ENCODE measurements around the gene MYNN. TPM values are rescaled to one million over a fixed set of nuclear protein-coding genes. Genes with fewer than 3 reads are reported as not detected.

The MYNN gene
- total RNA-seq, 1 experiment from 2014 or later, result 13.5 TPM

- H3K9me2 ChIP-seq (ENCODE audit: insufficient read depth), result no peaks in the 10 kb centered on the region
- ATAC-seq, result no peak
- peak overlapping the region; percentile 96 for H3K9ac ChIP-seq (ENCODE audit: low read length)
- H3K4me2 ChIP-seq (ENCODE audit: low read length), result peak overlapping the region; percentile 97
- H3K4me1 ChIP-seq (ENCODE audit: control insufficient read depth in 1 of 2, insufficient read depth in 2 of 2, low read length in 2 of 2), result peaks cover 3 to 15% of the 10 kb centered on the region in 2 experiments; a peak in 1 of 4 replicates
- H2AFZ ChIP-seq (ENCODE audit: low read depth, low read length, poor library complexity, severe bottlenecking), result no peak overlapping the region
- CTCF ChIA-PET, result no interaction called here
- TF ChIP-seq FOSL1 (IDR thresholded peaks at IDR 0.05; ENCODE audit: low read depth), result no peak
- H3K9me3 ChIP-seq (ENCODE audit: control insufficient read depth in 1 of 2, insufficient read depth in 1 of 2, low read depth in 1 of 2, low read length in 2 of 2), result no peaks in the 10 kb centered on the region
- BruUV-seq (replicated peaks), result no TSS peak
- peaks cover 21 to 22% of the 10 kb centered on the region in 2 experiments; a peak in 3 of 4 replicates for H3K36me3 ChIP-seq (ENCODE audit: control insufficient read depth in 1 of 2, insufficient read depth in 2 of 2, low read length in 2 of 2)
- intact Hi-C loops (cut with micrococcal nuclease), result no loop called here
- RAD21 ChIA-PET (ENCODE audit: low non-redundant PET in 1 of 2, low total read pairs in 2 of 2, uncharacterized antibody in 2 of 2, unreplicated experiment in 2 of 2), result no interaction called here
- H3K27me3 ChIP-seq (ENCODE audit: insufficient read depth, low read length), result no peaks in the 10 kb centered on the region
- H3K4me3 ChIP-seq (replicated peaks in 1 of 2; ENCODE audit: low read depth in 1 of 2, low read length in 2 of 2), result peak overlapping the region; percentile 94 to 99
- peaks cover 61% of the 10 kb centered on the region for H3K79me2 ChIP-seq (ENCODE audit: insufficient read depth, low read length)
- H3K27ac ChIP-seq (ENCODE audit: low read depth, low read length), result no peak overlapping the region; the same call in 1 of the 2 replicates
- no peaks in the 10 kb centered on the region for H4K20me1 ChIP-seq (ENCODE audit: insufficient read depth)
- DNase-seq (ENCODE audit: low read depth, low spot score), result no peak
- POLR2A ChIA-PET, result no interaction called here
Measured at GRCh38 chr3:169774186-169774585, 990 bp downstream of the MYNN start.

DNA sequence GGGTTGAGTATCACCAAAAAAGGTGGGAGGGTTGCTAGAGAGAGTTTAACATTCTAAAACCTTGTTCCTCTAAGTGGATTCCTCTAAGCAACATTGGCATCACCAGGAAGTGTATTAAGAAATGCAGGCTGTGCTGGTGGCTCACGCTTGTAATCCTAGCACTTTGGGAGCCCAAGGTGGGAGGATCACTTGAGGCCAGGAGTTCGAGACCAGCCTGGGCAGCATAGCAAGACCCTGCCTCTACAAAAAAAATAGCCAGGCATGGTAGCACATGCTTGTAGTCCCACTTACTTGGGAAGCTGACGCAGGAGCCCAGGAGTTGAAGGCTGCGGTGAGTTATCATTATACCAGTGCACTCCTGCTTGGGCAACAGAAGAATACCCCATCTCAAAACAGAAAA lies 4.6 kb downstream of the MYNN start:
- Histone ChIP-seq H3K79me2 (ENCODE audit: insufficient read depth, low read length) (peaks cover 67% of the 10 kb centered on the region), H3K9me2 (ENCODE audit: insufficient read depth) (no peaks in the 10 kb centered on the region), H3K4me2 (ENCODE audit: low read length) (no peak overlapping the region), H3K9ac (ENCODE audit: low read length) (no peak overlapping the region), H3K4me3 (replicated peaks in 1 of 2; ENCODE audit: low read depth in 1 of 2, low read length in 2 of 2) (no peak overlapping the region), H3K9me3 (ENCODE audit: control insufficient read depth in 1 of 2, insufficient read depth in 1 of 2, low read depth in 1 of 2, low read length in 2 of 2) (no peaks in the 10 kb centered on the region), H3K27ac (ENCODE audit: low read depth, low read length) (no peak overlapping the region), H3K27me3 (ENCODE audit: insufficient read depth, low read length) (no peaks in the 10 kb centered on the region), H4K20me1 (ENCODE audit: insufficient read depth) (no peaks in the 10 kb centered on the region), H3K36me3 (ENCODE audit: control insufficient read depth in 1 of 2, insufficient read depth in 2 of 2, low read length in 2 of 2) (peaks cover 43 to 47% of the 10 kb centered on the region in 2 experiments; a peak in 3 of 4 replicates), H3K4me1 (ENCODE audit: control insufficient read depth in 1 of 2, insufficient read depth in 2 of 2, low read length in 2 of 2) (peaks cover 3 to 7% of the 10 kb centered on the region in 2 experiments; a peak in 1 of 4 replicates), H2AFZ (ENCODE audit: low read depth, low read length, poor library complexity, severe bottlenecking) (no peak overlapping the region)
- ChIA-PET POLR2A (no interaction called here), CTCF (no interaction called here), RAD21 (ENCODE audit: low non-redundant PET in 1 of 2, low total read pairs in 2 of 2, uncharacterized antibody in 2 of 2, unreplicated experiment in 2 of 2) (no interaction called here)
- DNase-seq (ENCODE audit: low read depth, low spot score) (no peak), ATAC-seq (no peak)
- intact Hi-C loops (cut with micrococcal nuclease), result no loop called here
- no TSS peak for BruUV-seq (replicated peaks)
- TF ChIP-seq EGR1 (IDR thresholded peaks at IDR 0.05; ENCODE audit: low read depth) (no peak), FOSL1 (IDR thresholded peaks at IDR 0.05; ENCODE audit: low read depth) (no peak), CTCF (IDR thresholded peaks at IDR 0.05 in 2 of 3, conservative IDR thresholded peaks at IDR 0.05 in 1 of 3; ENCODE audit: borderline replicate concordance in 1 of 3, insufficient read depth in 1 of 3, low read depth in 2 of 3, low read length in 2 of 3) (no peak), CBX3 (IDR thresholded peaks at IDR 0.05; ENCODE audit: low read depth) (no peak), TCF7L2 (IDR thresholded peaks at IDR 0.05; ENCODE audit: borderline replicate concordance, extremely low read depth, insufficient read depth, insufficient read length) (no peak), RAD21 (IDR thresholded peaks at IDR 0.05; ENCODE audit: low read depth) (no peak), SP1 (IDR thresholded peaks at IDR 0.05; ENCODE audit: low read depth) (no peak), ZNF274 (IDR thresholded peaks at IDR 0.05; ENCODE audit: low read depth, low read length) (no peak), ELF1 (IDR thresholded peaks at IDR 0.05; ENCODE audit: borderline replicate concordance, low read depth) (no peak), SRF (IDR thresholded peaks at IDR 0.05; ENCODE audit: low read depth) (no peak), ZFX (IDR thresholded peaks at IDR 0.05) (no peak), JUND (IDR thresholded peaks at IDR 0.05) (no peak), EZH2 (IDR thresholded peaks at IDR 0.05) (no peak), MAX (IDR thresholded peaks at IDR 0.05) (no peak), POLR2AphosphoS5 (IDR thresholded peaks at IDR 0.05; ENCODE audit: low read depth, low read length) (no peak)
- TF ChIP-seq, protein P1, sequence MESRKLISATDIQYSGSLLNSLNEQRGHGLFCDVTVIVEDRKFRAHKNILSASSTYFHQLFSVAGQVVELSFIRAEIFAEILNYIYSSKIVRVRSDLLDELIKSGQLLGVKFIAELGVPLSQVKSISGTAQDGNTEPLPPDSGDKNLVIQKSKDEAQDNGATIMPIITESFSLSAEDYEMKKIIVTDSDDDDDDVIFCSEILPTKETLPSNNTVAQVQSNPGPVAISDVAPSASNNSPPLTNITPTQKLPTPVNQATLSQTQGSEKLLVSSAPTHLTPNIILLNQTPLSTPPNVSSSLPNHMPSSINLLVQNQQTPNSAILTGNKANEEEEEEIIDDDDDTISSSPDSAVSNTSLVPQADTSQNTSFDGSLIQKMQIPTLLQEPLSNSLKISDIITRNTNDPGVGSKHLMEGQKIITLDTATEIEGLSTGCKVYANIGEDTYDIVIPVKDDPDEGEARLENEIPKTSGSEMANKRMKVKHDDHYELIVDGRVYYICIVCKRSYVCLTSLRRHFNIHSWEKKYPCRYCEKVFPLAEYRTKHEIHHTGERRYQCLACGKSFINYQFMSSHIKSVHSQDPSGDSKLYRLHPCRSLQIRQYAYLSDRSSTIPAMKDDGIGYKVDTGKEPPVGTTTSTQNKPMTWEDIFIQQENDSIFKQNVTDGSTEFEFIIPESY (IDR thresholded peaks at IDR 0.05; ENCODE audit: extremely low read depth, insufficient replicate concordance, low read length), result no peak
